LNCaP clone FGC (cell line): Measurements from ENCODE around the gene TRMT5.

Experiments used
- DNase-seq: peaks from one replicate; pipeline ENCODE4 v3.0.0-alpha.2; 2011; ENCODE audit warnings: low read depth
- H3K4me3 ChIP-seq: 2 replicates; pipeline ENCODE4 v1.5.1; 2011; ENCODE audit warnings: mild to moderate bottlenecking, low read depth, low read length, control low read depth
- TF ChIP-seq, protein P1 (sequence below): IDR thresholded peaks from 2 replicates; pipeline ENCODE4 v1.5.1; 2012; ENCODE audit warnings: mild to moderate bottlenecking; ENCODE audit not compliant: control insufficient read depth, insufficient read depth; ENCODE audit errors: extremely low read depth

Gene TRMT5

DNA sequence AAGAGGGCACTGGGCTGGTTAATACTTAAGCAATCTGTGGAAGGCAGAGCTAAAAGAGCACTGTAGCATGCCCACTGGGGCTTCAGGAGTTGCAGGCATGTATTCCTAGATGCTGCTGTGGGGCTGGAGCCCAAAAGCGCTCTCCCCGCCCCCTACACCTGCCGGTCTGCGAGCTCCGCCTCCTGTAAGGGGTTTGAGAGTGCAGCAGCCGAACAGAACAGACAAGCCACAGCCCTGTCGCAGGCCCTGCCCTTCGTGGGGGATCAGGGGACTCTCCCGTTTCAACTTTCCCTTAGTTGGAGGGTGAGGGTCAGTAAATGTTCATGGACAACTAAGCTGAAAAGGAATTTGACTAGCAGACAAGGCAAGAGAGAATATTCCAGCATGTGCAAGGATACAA lies 17.7 kb upstream of the TRMT5 start:
- DNase-seq: no peak

DNA sequence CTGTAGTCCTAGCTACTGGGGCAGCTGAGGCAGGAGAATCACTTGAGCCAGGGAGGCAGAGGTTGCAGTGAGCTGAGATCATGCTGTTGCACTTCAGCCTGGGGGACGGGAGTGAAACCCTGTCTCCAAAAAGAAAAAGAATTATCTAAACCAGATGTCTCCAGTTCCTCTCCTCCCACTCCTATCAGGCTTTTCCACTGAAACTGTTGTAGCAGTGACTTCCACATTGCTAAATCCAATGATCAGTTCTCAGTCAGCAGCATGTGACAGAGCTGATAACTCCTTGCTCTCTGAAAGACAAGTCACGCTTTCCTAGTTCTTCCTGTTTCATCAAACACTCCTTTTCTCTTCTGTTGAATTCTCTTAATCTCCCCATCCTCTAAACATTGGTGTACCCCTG lies 8.7 kb upstream of the TRMT5 start:
- no peak for DNase-seq
- no peak overlapping the region for H3K4me3 ChIP-seq
- TF ChIP-seq, protein P1, sequence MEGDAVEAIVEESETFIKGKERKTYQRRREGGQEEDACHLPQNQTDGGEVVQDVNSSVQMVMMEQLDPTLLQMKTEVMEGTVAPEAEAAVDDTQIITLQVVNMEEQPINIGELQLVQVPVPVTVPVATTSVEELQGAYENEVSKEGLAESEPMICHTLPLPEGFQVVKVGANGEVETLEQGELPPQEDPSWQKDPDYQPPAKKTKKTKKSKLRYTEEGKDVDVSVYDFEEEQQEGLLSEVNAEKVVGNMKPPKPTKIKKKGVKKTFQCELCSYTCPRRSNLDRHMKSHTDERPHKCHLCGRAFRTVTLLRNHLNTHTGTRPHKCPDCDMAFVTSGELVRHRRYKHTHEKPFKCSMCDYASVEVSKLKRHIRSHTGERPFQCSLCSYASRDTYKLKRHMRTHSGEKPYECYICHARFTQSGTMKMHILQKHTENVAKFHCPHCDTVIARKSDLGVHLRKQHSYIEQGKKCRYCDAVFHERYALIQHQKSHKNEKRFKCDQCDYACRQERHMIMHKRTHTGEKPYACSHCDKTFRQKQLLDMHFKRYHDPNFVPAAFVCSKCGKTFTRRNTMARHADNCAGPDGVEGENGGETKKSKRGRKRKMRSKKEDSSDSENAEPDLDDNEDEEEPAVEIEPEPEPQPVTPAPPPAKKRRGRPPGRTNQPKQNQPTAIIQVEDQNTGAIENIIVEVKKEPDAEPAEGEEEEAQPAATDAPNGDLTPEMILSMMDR: no peak

More for the DNA sequence above, 17.7 kb upstream of the TRMT5 start:
- TF ChIP-seq, protein P1: no peak
- H3K4me3 ChIP-seq: no peak overlapping the region

DNA sequence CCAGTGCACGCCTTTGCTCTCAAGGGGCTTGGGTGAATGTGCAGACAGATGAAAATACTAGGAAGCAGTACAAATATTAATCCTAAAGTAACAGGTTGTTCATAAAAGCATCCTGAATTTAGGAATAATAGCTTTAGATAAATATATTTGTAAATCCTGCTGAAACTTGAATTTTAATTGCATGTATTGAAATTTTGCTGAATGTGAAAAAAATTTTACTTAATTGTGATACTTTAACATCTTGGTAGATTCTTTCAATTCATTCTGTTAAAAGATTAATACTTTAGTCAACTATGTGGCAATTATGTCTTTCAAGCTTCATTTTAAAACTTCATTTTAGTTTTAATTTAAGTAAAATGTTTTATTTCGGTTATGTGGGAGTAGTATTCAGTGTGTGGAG lies 5.6 kb upstream of the TRMT5 start:
- no peak for DNase-seq
- no peak overlapping the region for H3K4me3 ChIP-seq
- TF ChIP-seq, protein P1: no peak

DNA sequence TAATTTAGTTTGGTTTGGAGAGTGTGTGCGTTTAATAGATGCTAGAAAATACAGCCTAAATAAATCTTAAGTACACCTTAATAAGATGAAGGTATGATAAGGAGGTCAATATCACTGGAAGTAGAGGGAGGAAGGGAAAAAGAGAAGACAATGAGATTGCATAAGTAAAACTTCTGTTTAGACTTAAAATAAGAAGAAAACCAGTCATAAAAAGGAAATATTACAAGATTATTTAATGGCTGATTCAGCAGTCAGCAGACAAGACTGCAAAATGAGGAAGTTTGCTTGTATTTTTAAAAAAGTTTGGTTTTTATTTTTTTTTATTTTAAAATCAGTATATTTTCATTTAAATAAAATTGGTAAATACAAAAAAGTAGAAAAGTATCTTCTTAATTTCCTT lies 3.3 kb upstream of the TRMT5 start:
- no peak for DNase-seq
- TF ChIP-seq, protein P1: no peak
- H3K4me3 ChIP-seq: no peak overlapping the region

DNA sequence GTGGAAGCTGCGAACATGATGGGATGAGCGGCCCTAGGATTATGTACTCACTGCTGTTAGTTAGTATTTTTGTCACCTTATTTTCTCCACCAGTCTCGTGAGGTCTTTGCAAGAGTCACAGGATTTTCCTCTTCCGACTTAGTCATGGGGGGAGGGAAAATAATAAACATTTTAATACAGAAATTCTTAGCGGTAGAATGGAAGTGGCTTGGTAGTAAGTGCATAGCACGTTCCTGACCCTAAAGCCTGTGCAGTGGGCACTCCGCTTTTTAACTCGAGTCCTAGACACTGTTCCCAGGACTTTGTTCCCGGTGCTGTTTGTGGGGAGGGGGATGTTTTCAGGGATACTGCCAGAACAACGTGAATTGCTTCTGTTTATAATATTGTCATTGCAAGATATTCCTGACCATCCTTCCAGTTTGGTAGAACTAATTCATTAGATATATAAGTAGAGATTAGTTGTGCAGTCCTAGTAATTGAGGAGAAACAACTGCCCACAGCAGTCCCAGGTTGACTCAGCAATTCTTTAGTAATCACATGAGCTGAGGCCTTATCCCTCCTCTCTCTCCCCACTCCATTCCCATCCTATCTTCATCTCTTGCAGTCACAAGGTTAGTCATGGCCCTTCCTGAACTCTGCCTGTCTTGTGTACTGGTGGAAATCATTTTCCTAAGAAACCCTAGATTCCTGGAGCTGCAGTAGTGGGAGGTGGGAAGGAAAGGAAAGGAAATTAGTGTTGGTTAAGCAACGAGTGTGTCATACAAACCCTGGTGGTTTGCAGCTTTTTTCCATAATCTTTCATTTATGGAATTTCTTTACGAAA lies 965 bp upstream of the TRMT5 start:
- H3K4me3 ChIP-seq: peak overlapping the region; percentile 97
- no peak for DNase-seq
- TF ChIP-seq, protein P1: no peak

DNA sequence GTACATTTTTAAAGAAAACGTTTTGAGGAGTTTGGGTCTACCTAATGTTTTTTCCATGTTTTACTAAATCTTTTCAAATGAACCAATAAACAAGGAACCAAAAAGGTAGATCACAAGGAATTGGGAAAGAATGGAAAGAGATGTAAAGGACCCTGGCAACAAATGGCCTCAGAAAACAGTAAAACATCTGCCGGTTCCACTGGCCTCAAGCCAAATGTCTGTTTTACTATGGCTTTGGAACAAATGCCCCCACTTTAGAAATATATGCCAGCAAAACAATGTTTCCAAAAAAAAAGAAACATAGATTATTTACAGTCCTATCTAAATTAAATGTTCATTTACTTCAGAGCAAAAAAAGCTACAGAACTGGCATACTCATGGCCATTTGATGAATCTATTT lies 3.0 kb downstream of the TRMT5 start:
- H3K4me3 ChIP-seq: no peak overlapping the region
- TF ChIP-seq, protein P1: no peak
- no peak for DNase-seq

DNA sequence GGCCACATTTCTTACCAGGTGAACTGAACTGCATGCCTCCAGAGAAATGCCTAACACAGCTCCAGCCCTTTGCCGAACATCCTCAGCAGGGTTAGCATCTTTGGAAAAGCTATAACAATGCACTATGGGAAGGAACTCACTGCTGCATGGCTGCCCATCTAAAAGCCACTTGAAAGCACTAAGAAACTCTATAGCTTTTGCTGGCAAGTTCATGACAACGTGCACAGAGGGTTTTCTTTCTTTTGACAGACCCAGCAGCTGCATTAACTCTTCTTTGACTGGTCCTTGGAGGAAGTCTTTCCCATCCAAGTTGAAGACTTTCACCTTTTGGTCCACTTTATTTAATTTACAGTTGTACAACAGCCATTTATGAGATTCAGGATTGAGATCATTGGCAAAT lies 5.3 kb downstream of the TRMT5 start:
- H3K4me3 ChIP-seq: no peak overlapping the region
- TF ChIP-seq, protein P1: no peak
- DNase-seq: no peak
